ENCODE results near the gene QSOX1.

DNA sequence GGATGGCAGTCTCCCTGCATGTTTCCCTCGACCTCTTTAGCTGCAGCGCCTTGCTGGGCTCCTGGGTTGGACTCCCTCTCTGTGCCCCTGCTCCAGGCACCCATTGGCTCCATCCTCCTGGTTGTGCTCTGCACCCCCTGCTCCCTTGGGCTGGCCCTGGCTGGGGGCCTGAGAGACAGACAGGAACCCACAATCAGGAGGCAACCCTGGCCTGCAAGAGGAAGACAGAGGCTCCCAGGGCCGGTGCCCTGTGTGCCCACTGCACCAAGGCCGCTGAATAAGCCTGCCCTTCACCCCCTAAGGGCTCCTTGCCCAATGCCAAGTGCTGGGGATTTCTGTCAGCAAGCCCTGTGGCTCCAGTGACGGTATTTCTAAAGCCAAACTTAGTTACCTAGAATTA lies 43.9 kb downstream of the QSOX1 start:
- no peak for TF ChIP-seq GATA2 (IDR thresholded peaks at IDR 0.05; ENCODE audit: low read depth, low read length)
- no peak for TF ChIP-seq GATA3 (IDR thresholded peaks at IDR 0.05; ENCODE audit: low read depth, low read length)

Data from SH-SY5Y (cell line).